ENCODE data around the gene GAR1.
"Not testable (repeated sequence)": the region's sequence is repeated elsewhere in the genome, so short reads cannot be mapped to it uniquely, and the experiment has no call there.

Gene GAR1

DNA sequence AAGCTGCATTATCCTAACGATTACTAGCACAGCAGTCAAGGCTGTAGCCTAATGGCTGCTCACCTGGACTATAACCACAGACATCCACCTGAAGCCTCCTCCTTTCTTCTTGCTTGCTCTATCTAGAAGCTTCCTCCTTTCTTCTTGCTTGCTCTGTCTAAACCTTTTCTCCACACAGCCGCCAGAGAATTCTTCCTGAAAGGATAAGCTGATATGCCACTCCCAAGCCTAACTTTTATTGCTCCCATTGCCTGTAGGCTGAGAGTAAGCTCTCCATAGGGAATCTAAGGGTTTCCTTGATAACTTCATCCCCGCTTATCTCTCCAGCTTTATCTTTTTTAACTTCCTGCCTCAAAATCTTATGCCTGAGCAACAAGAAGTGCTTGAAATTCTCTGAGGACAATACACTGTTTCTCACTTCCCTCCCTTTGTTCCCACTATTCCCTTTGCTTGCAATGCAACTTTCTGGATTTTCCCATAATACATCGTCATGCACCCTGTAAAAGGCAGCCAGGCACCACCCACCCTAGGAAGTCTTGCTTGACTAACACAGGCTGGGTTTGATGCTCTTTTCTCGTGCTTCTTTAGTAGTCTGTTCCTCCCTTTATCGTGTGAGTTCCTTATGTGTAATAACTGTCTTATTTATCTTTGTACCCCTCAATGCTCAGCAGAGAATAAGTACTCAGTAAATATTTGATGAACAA is 31.0 kb downstream of the GAR1 start:
- no peak for DNase-seq (ENCODE audit: low spot score)

DNA sequence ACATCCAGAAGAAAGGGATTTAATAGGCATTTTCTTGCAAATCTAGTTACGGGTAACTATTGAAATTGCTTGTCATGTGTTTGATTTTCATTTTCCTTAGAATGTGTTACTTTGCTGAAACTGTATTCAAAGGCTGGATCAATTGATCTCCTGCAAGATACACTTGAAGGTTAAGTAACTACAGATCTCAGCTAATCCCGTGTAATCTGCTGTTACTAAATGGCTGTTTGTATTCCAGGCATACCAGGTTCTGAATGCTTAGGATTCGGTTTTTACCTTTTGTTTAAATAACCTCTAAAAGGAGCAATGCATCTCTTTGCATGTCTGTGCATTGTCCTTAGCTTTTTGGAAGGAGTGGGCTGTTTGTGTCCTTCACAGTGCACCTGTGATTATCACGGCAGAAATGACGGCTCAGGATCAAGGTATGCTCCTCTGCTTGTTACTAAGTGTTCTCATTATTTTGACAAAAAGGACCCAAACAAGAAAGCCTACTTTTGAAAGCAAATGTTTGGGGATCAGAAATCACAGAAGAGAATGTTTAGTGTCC is 32.4 kb downstream of the GAR1 start, which contains the start of gene LRIT3:
Gene LRIT3 (plus strand): TSS at position 212 of the 547 bp plus-strand sequence. CDS start 95 bp downstream, at position 307.
- DNase-seq (ENCODE audit: low spot score), result no peak

DNA sequence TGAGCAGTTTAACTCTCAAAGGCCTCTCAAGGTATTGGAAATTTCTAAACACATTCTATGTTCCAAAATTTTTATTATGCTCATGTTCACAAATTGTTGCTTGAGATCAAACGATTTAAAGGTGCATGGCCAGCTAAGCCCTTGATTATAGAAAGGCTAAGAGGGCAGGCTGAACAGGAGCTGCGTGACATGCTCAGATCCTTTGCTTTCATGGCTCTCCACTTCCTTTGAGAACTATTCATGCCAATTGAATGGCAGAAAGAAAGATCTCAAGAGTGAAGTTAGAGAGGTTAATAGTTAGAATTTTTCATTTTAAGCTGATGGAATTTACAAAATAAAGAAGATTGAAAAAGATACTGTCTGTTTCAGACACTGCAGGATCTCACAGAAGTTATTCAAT is 32.9 kb downstream of the GAR1 start:
- DNase-seq (ENCODE audit: low spot score), result no peak

DNA sequence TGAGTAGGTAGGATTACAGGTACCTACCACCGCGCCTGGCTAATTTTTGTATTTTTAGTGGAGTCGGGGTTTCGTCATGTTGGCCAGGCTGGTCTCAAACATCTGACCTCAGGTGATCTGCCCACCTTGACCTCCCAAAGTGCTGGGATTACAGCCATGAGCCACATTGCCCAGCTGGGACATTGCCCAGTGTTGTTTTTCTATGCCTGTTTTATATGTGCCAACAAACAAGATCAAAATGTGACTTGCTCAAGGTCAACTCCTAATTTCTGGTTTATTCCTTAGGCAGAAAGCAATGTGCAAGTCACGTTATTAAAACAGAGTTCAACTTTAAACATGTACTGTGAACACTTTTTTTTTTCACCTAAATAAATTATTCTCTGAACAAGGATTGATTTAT is 35.0 kb downstream of the GAR1 start:
- no peak for DNase-seq (ENCODE audit: low spot score)

DNA sequence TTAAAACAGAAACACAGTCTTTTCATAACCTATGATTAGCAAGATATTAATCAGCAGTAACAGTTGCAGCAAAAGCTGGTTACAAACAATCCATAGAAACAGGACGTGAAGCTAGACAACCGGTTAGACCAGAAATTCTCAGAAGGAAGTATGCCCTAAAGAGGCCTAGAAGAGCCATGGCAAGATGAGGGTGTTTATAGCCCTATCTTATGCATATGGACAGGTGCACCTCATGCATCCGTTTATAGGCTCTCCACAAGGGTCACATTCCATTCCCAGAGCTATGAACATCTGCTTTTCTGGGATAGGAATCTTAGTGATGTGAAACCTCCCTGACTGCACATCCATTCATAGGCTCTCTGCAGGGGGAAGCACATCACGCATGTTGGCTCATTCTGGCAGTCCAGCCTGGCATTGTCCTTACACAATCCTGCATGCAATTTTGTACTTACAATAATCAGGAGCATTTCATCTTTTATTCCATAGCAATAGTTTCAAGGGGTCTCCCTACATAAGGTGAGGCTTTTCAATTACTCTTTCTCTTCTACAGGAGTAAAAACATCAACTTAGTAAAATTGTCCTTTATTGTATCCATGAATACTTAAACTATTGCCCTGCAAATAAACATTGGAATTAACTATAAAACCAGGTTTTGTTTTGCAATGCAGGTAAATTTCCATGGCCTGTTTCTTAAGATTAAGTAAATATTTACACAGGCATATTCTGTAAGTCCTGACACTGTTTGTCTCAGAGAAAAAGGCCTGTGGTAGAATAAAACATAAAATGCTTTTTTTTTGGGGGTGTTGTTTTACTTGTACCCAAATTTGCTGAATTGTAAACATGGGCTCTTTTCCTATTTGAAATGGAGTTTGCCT is 44.1 kb downstream of the GAR1 start:
- DNase-seq (ENCODE audit: low spot score), result not testable (repeated sequence)

DNA sequence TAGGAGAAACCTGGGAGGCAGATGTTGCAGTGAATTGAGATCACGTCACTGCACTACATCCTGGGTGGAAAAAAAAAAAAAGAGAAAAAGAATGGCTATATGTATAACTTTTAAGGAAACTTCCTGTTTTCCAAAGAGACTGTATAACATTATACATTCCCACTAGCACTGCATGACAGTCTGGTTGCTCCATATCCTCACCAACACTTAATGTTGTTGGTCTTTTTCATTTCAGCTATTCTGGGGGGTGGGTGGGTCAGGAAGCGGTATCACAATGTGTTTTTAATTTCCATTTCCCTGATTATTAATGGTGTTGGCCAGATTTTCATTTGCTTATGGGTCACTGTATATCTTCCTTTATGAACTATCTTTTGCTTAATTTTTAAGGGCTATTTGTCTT is 45.7 kb downstream of the GAR1 start:
- DNase-seq (ENCODE audit: low spot score), result no peak

DNA sequence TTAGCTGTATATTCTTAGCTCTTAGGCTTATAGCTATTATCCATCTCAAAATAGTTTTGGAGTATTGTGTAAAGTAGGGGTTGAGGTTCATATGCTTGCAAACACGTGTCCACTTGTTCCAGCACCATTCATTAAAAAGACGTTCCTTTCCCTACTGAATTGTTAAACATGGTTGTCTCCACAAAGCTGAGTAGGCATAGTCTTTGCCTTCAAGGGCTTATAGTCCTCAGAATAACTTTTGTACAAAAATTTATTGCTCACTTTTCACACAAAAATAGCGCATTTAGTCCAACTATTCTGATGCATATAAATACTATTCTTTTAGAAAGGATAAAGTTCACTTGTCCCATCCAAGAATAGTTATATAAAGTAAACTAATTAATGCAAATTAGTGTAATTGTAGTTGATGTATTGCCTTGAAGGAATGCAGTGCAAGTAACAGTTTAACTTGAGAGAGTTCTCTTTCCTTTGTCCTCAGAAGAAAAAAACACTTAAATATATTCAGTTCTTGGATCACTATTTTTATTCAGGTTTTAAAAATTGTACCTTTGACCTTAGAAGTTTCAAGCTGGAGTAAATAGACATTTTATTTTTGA is 46.5 kb downstream of the GAR1 start:
- no peak for DNase-seq (ENCODE audit: low spot score)

DNA sequence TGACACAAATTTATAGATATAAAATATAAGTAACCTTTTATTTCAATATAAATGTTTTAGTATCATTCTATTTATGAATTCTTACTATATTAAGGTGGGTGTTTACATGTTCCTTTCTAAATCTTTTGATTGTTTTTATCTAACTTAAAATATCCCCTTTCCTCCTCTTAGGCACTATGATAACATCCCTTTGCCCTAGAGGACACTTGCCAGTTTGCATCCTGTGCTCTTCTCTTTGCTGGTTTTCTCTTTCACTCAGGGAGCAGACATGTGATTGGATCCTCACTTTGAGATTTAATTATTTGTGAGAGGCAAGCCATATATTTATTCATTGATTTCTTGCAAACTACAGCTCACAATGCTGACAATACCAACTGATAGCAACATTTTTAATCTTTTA is 48.6 kb downstream of the GAR1 start:
- DNase-seq (ENCODE audit: low spot score), result no peak

DNA sequence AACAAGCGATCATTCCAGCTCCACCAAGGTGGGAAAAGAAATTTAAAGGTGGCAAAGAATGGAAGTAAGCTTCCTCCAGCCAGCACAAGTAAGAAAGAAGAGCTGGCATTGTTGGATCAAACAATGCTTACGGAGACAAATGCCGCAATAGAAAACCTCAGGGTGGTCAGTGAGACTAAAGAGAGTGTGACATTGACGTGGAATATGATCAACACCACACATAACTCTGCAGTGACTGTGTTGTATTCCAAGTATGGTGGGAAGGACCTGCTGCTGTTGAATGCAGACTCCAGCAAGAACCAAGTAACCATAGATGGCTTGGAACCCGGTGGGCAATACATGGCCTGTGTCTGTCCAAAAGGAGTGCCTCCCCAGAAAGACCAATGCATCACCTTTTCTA is 54.5 kb downstream of the GAR1 start:
- DNase-seq (ENCODE audit: low spot score), result no peak

DNA sequence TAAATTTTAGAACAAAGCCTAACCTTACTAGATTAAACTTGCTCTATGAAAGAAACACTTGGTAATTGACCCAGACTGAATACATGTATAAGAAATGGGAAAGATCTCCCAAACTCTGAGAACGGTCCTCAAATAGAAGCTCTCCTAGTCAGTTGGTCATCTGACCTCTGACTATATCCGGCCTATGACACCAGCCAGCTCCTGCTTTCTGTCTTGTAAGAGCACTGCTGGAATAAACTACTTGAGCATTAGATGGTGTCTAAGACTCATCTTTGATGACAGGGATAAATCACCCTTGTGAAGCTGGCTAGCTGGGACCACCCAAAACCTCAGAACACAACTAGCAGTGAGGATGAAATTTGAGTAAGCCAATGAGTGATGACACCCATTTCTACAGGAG is 56.5 kb downstream of the GAR1 start:
- no peak for DNase-seq (ENCODE audit: low spot score)

DNA sequence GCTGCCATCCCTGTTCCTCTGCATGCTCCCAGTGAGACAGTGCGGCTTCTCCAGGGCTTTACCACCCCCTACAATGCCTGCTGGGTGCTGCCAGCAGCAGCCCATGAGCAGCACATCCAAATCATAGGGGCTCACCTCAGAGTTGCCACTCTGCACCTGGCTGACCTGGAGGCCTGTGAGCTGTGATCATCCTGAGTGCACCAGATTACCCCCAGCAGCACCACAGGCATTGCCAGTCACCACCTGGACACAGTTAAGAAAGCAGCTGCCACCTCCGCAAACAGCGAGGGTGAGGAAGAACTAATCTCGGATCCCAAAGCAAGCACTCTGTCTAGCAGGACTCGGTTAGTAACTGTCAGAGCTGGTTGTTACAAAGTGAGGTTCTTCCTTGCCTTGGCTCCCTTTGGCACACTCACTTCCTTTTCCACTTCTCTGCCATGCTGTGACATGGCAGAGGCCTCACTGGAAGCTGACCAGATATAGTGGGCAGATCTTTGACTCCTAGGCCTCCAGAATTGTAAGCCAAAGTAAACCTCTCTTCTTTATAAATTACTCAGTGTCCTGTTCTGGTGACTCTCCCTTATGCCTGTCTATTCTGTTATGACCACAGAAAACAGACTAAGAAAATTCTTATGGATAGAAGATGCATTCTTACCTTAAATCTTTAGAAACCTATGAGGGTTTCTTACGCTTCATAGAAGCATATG is 57.5 kb downstream of the GAR1 start:
- DNase-seq (ENCODE audit: low spot score), result no peak

DNA sequence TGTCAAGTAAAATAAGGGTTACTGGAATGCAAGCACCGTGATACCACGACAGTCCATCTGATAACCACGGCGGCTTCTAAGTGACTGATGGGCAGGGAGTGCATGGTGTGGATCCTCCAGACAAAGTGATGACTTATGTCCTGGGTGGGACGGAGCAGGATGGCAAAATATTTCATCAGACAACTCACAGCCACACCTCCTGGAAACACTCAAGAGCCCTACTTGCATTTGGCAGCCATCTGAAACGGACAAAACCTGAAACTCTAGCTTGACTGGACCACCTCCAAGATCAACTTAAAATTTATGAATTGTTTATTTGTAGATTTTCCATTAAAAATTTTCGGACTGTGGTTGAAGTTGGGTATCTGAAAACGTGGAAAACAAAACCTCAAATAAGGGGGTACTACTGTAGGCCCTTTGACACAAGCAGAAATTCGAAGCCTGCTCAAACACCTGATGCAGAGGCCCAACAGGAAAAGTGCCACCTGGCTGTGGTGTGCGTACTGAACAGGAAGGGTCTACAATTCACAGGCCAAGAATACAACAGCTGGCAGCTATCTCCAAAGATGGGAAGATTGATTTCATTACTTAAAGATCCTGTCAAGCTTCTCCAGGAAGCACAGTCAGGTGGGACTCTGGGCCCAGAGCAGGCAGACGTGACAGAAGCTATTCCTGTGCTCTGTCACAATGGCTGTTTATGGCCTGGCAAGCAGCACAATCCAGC is 58.4 kb downstream of the GAR1 start:
- no peak for DNase-seq (ENCODE audit: low spot score)
